WTC11 (cell line): Measurements from ENCODE around the gene UGT1A1.

Experiments
- ATF3 ChIP-seq: sonication (generic); formaldehyde crosslinking; conservative IDR thresholded peaks from 2 replicates; pipeline ENCODE4 v1.8.1; 2022; ENCODE audit warnings: mild to moderate bottlenecking, missing genetic modification reagents
- E2F1 ChIP-seq: sonication (generic); formaldehyde crosslinking; IDR thresholded peaks from 2 replicates; pipeline ENCODE4 v1.8.0; 2022; ENCODE audit warnings: mild to moderate bottlenecking, missing genetic modification reagents
- ERG ChIP-seq: fragments of 250-450 bp; sonication (Bioruptor Pico); IDR thresholded peaks from 2 replicates; pipeline ENCODE4 v1.8.0; 2021; ENCODE audit warnings: mild to moderate bottlenecking
- ESRRA ChIP-seq: sonication (generic); formaldehyde crosslinking; IDR thresholded peaks from 2 replicates; pipeline ENCODE4 v1.8.1; 2022; ENCODE audit warnings: mild to moderate bottlenecking, missing genetic modification reagents, borderline replicate concordance
- FOXP1 ChIP-seq: sonication (generic); formaldehyde crosslinking; IDR thresholded peaks from 2 replicates; pipeline ENCODE4 v1.8.0; 2022; ENCODE audit warnings: missing genetic modification reagents, mild to moderate bottlenecking, moderate library complexity, borderline replicate concordance
- JAZF1 ChIP-seq: fragments of 250-450 bp; sonication (Bioruptor Pico); IDR thresholded peaks from 2 replicates; pipeline ENCODE4 v1.9.0; 2021; ENCODE audit warnings: moderate library complexity, mild to moderate bottlenecking, inconsistent platforms
- JUN ChIP-seq: sonication (generic); formaldehyde crosslinking; IDR thresholded peaks from 2 replicates; pipeline ENCODE4 v1.8.0; 2023; ENCODE audit warnings: mild to moderate bottlenecking, missing genetic modification reagents
- MAX ChIP-seq: sonication (generic); formaldehyde crosslinking; IDR thresholded peaks from 2 replicates; pipeline ENCODE4 v1.8.0; 2022; ENCODE audit warnings: mild to moderate bottlenecking, missing genetic modification reagents
- SMAD3 ChIP-seq: sonication (generic); formaldehyde crosslinking; IDR thresholded peaks from 2 replicates; pipeline ENCODE4 v1.8.0; 2022; ENCODE audit warnings: missing genetic modification reagents, mild to moderate bottlenecking, borderline replicate concordance
- TF ChIP-seq, protein P1 (sequence below): sonication (generic); formaldehyde crosslinking; IDR thresholded peaks from 2 replicates; pipeline ENCODE4 v1.8.0; 2022; ENCODE audit warnings: mild to moderate bottlenecking, missing genetic modification reagents
- TF ChIP-seq, protein P2 (sequence below): sonication (generic); formaldehyde crosslinking; IDR thresholded peaks from 2 replicates; pipeline ENCODE4 v1.8.1; 2022; ENCODE audit warnings: mild to moderate bottlenecking, moderate library complexity, missing genetic modification reagents
- TF ChIP-seq, protein P3 (sequence below): fragments of 200-600 bp; IDR thresholded peaks from 2 replicates; pipeline ENCODE4 v1.8.0; 2022; ENCODE audit warnings: antibody characterized with exemption
- TF ChIP-seq, protein P4 (sequence below): sonication (generic); formaldehyde crosslinking; IDR thresholded peaks from 2 replicates; pipeline ENCODE4 v1.8.1; 2022; ENCODE audit warnings: missing genetic modification reagents, borderline replicate concordance
- TF ChIP-seq, protein P5 (sequence below): sonication (generic); formaldehyde crosslinking; IDR thresholded peaks from 2 replicates; pipeline ENCODE4 v1.8.1; 2022; ENCODE audit warnings: low read depth, missing genetic modification reagents, borderline replicate concordance

DNA sequence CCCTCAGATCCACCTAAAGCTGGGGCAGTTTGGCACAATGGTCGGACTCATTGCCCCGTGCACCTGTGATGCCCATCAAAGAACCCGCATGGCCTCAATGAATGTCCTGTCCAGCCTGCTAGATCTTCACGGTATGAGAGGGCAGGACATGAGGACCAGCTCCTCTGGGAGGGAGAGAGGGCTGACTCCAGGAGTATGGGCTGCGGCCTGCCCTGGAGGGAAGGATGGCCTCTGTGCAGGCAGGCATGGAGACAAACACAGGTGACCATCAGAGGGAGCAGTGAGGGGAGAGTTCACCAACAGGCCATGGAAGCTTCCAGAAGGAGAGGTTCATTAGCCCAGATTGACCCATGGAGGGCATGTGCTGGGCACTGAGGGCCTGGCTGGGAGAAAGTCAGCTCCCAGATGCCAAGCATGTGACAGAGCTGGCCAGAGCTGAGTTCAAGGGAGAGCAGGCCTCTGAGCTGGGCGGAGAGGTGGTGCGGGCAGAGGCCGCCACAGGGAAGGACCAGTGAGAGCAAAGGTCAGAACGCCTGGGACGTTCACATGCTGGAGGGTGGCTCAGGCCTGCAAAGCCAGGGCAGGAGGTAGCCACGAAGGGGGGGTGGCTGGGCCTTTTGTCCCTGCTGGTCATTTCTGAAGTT lies 58.0 kb downstream of the UGT1A1 start:
- TF ChIP-seq, protein P1, sequence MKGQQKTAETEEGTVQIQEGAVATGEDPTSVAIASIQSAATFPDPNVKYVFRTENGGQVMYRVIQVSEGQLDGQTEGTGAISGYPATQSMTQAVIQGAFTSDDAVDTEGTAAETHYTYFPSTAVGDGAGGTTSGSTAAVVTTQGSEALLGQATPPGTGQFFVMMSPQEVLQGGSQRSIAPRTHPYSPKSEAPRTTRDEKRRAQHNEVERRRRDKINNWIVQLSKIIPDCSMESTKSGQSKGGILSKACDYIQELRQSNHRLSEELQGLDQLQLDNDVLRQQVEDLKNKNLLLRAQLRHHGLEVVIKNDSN (CRISPR knock-in tag) = no peak
- TF ChIP-seq, protein P2, sequence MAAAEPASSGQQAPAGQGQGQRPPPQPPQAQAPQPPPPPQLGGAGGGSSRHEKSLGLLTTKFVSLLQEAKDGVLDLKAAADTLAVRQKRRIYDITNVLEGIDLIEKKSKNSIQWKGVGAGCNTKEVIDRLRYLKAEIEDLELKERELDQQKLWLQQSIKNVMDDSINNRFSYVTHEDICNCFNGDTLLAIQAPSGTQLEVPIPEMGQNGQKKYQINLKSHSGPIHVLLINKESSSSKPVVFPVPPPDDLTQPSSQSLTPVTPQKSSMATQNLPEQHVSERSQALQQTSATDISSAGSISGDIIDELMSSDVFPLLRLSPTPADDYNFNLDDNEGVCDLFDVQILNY = no peak
- TF ChIP-seq, protein P3, sequence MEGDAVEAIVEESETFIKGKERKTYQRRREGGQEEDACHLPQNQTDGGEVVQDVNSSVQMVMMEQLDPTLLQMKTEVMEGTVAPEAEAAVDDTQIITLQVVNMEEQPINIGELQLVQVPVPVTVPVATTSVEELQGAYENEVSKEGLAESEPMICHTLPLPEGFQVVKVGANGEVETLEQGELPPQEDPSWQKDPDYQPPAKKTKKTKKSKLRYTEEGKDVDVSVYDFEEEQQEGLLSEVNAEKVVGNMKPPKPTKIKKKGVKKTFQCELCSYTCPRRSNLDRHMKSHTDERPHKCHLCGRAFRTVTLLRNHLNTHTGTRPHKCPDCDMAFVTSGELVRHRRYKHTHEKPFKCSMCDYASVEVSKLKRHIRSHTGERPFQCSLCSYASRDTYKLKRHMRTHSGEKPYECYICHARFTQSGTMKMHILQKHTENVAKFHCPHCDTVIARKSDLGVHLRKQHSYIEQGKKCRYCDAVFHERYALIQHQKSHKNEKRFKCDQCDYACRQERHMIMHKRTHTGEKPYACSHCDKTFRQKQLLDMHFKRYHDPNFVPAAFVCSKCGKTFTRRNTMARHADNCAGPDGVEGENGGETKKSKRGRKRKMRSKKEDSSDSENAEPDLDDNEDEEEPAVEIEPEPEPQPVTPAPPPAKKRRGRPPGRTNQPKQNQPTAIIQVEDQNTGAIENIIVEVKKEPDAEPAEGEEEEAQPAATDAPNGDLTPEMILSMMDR = no peak
- TF ChIP-seq JUN (no peak), FOXP1 (no peak), JAZF1 (CRISPR knock-in tag) (no peak), MAX (CRISPR knock-in tag) (no peak), ATF3 (CRISPR knock-in tag) (no peak), E2F1 (CRISPR knock-in tag) (no peak), ERG (no peak), ESRRA (CRISPR knock-in tag) (no peak), SMAD3 (CRISPR knock-in tag) (no peak)
- TF ChIP-seq, protein P4, sequence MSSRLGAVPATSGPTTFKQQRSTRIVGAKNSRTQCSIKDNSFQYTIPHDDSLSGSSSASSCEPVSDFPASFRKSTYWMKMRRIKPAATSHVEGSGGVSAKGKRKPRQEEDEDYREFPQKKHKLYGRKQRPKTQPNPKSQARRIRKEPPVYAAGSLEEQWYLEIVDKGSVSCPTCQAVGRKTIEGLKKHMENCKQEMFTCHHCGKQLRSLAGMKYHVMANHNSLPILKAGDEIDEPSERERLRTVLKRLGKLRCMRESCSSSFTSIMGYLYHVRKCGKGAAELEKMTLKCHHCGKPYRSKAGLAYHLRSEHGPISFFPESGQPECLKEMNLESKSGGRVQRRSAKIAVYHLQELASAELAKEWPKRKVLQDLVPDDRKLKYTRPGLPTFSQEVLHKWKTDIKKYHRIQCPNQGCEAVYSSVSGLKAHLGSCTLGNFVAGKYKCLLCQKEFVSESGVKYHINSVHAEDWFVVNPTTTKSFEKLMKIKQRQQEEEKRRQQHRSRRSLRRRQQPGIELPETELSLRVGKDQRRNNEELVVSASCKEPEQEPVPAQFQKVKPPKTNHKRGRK = no peak
- TF ChIP-seq, protein P5, sequence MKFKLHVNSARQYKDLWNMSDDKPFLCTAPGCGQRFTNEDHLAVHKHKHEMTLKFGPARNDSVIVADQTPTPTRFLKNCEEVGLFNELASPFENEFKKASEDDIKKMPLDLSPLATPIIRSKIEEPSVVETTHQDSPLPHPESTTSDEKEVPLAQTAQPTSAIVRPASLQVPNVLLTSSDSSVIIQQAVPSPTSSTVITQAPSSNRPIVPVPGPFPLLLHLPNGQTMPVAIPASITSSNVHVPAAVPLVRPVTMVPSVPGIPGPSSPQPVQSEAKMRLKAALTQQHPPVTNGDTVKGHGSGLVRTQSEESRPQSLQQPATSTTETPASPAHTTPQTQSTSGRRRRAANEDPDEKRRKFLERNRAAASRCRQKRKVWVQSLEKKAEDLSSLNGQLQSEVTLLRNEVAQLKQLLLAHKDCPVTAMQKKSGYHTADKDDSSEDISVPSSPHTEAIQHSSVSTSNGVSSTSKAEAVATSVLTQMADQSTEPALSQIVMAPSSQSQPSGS (CRISPR knock-in tag) = no peak
